Thoracic aorta (tissue), 2 donors: ENCODE data around the gene RPL13A. TPM values are rescaled to one million over a fixed set of nuclear protein-coding genes. Genes with fewer than 3 reads are reported as not detected.

Experiments used
- ATAC-seq: fragments of 150-250 bp; one replicate; pipeline ENCODE4 v1.8.0; 2017; ENCODE audit warnings: low read depth; ENCODE audit not compliant: insufficient number of reproducible peaks, low FRiP score
- DNase-seq: peaks from one replicate; pipeline ENCODE4 v3.0.0-alpha.2; 2020; ENCODE audit warnings: low spot score
- H3K27ac ChIP-seq, 2 donors: fragments of 200-600 bp; sonication (generic); 1 replicate in 1 of 2; 2 replicates in 1 of 2; pipeline ENCODE4 v1.5.1; 2016; ENCODE audit warnings: mild to moderate bottlenecking in 2 of 2, moderate library complexity in 2 of 2
- H3K27me3 ChIP-seq: fragments of 200-600 bp; sonication (generic); replicated peaks from 2 replicates; pipeline ENCODE4 v1.6.0; 2016; ENCODE audit warnings: mild to moderate bottlenecking; ENCODE audit not compliant: insufficient read depth
- H3K36me3 ChIP-seq: fragments of 200-600 bp; sonication (generic); one replicate; pipeline ENCODE4 v1.5.1; 2016
- H3K4me1 ChIP-seq, 2 donors: fragments of 200-600 bp; sonication (generic); 1 replicate in 1 of 2; 2 replicates in 1 of 2; pipeline versions ENCODE4 v1.5.1 to v1.6.0; 2016; ENCODE audit warnings: low read depth in 2 of 2, mild to moderate bottlenecking in 1 of 2; ENCODE audit not compliant: control insufficient read depth in 1 of 2
- H3K4me3 ChIP-seq: fragments of 200-600 bp; sonication (generic); 2 replicates; pipeline ENCODE4 v1.5.1; 2016; ENCODE audit warnings: mild to moderate bottlenecking
- H3K9me3 ChIP-seq: fragments of 200-600 bp; sonication (generic); 2 replicates; pipeline ENCODE4 v1.5.1; 2016
- CTCF ChIP-seq: fragments of 200-600 bp; sonication (generic); IDR thresholded peaks from one replicate; pipeline ENCODE4 v1.5.1; 2019; ENCODE audit warnings: antibody characterized with exemption
- total RNA-seq, 2 donors: library from RNA; depleted of rRNA; stranded (reverse); fragments of >200 nt; gene quantifications; one replicate each; pipeline versions ENCODE4 v1.1.0 to v1.2.3, GENCODE V29; 2016

The RPL13A gene
- total RNA-seq, 2 donors from 2014 or later: 996 to 1,451 TPM

GRCh38 chr19:49453013-49453756 lies 34.2 kb upstream of the RPL13A start, which contains the start of gene ALDH16A1:
Gene ALDH16A1 (plus strand): TSS chr19:49453225. CDS start chr19:49453332, 107 bp downstream.
- peak within 1 kb of the TSS; percentile 73 for H3K4me3 ChIP-seq
- DNase-seq: peak; percentile 97
- no peaks in the 10 kb centered on the region for H3K9me3 ChIP-seq
- TF ChIP-seq CTCF: no peak
- H3K27ac ChIP-seq: peak within 1 kb of the TSS; percentile 94 to 97
- H3K27me3 ChIP-seq: no peaks in the 10 kb centered on the region
- peaks cover 8 to 9% of the 10 kb centered on the region in 2 donors for H3K4me1 ChIP-seq
- ATAC-seq: peak; percentile 78
- H3K36me3 ChIP-seq: no peaks in the 10 kb centered on the region

GRCh38 chr19:49453757-49454240 lies 33.6 kb upstream of the RPL13A start:
- H3K9me3 ChIP-seq: no peaks in the 10 kb centered on the region
- peak overlapping the region; percentile 94 to 97 for H3K27ac ChIP-seq
- TF ChIP-seq CTCF: no peak
- no peaks in the 10 kb centered on the region for H3K36me3 ChIP-seq
- H3K4me3 ChIP-seq: peak overlapping the region; percentile 73
- DNase-seq: no peak
- H3K4me1 ChIP-seq: peaks cover 8 to 9% of the 10 kb centered on the region in 2 donors
- ATAC-seq: no peak
- no peaks in the 10 kb centered on the region for H3K27me3 ChIP-seq

GRCh38 chr19:49455773-49456172 lies 31.6 kb upstream of the RPL13A start:
- ATAC-seq (no peak), DNase-seq (no peak)
- Histone ChIP-seq H3K4me1 (peaks cover 6 to 8% of the 10 kb centered on the region in 2 donors), H3K4me3 (no peak overlapping the region), H3K9me3 (no peaks in the 10 kb centered on the region), H3K27ac (no peak overlapping the region), H3K36me3 (peaks cover 11% of the 10 kb centered on the region), H3K27me3 (no peaks in the 10 kb centered on the region)
- TF ChIP-seq CTCF: no peak

- Histone ChIP-seq H3K9me3 (no peaks in the 10 kb centered on the region), H3K27ac (no peak overlapping the region), H3K4me1 (peaks cover 5 to 8% of the 10 kb centered on the region in 2 donors), H3K4me3 (no peak overlapping the region), H3K36me3 (peaks cover 11% of the 10 kb centered on the region), H3K27me3 (no peaks in the 10 kb centered on the region)
- no peak for TF ChIP-seq CTCF
- DNase-seq: no peak
- no peak for ATAC-seq
Observed at GRCh38 chr19:49456326-49456725, 31.1 kb upstream of the RPL13A start.

- Histone ChIP-seq H3K27ac (no peak overlapping the region), H3K4me3 (no peak overlapping the region), H3K36me3 (peaks cover 11% of the 10 kb centered on the region), H3K4me1 (peaks cover 5 to 8% of the 10 kb centered on the region in 2 donors), H3K9me3 (no peaks in the 10 kb centered on the region), H3K27me3 (no peaks in the 10 kb centered on the region)
- no peak for TF ChIP-seq CTCF
- ATAC-seq (no peak), DNase-seq (no peak)
Observed at GRCh38 chr19:49458567-49458903, 28.9 kb upstream of the RPL13A start.
